Large intestine (tissue), 3 donors: ENCODE measurements around the gene ACVR1C. TPM values are rescaled to one million over a fixed set of nuclear protein-coding genes. Genes with fewer than 3 reads are reported as not detected.
"Not testable (repeated sequence)": the region's sequence is repeated elsewhere in the genome, so short reads cannot be mapped to it uniquely, and the experiment has no call there.

Experiments
- DNase-seq, 2 donors: peaks; one replicate each; pipeline versions ENCODE4 v3.0.0 to v3.0.0-alpha.2; 2013
- H3K27ac ChIP-seq: one replicate; pipeline ENCODE4 v1.5.1; 2013; ENCODE audit warnings: low read length
- H3K27me3 ChIP-seq: 2 replicates; pipeline ENCODE4 v1.6.1; 2013; ENCODE audit warnings: low read length; ENCODE audit not compliant: control insufficient read depth, insufficient read depth
- H3K36me3 ChIP-seq: 2 replicates; pipeline ENCODE4 v1.6.1; 2013; ENCODE audit warnings: low read length; ENCODE audit not compliant: control insufficient read depth, insufficient read depth
- H3K4me1 ChIP-seq: one replicate; pipeline ENCODE4 v1.6.1; 2013; ENCODE audit warnings: low read length; ENCODE audit not compliant: control insufficient read depth, insufficient read depth
- H3K4me3 ChIP-seq: one replicate; pipeline ENCODE4 v1.5.1; 2013; ENCODE audit warnings: low read length
- H3K9me3 ChIP-seq: one replicate; pipeline ENCODE4 v1.6.1; 2013; ENCODE audit warnings: mild to moderate bottlenecking, low read depth, low read length, moderate library complexity; ENCODE audit not compliant: control insufficient read depth
- WGBS: methylation state at CpG from one replicate; pipeline ENCODE4 v1.1.5; 2013; ENCODE audit warnings: low lambda C conversion rate; ENCODE audit not compliant: insufficient coverage; 5-methylcytosine and 5-hydroxymethylcytosine counted together
- polyA plus RNA-seq: library from polyadenylated mRNA; unstranded; fragments of 120-200 nt; gene quantifications from one replicate; pipeline ENCODE4 v1.2.1, GENCODE V29; 2013

The ACVR1C gene
- polyA plus RNA-seq, 1 donor, result 25.6 TPM

DNA sequence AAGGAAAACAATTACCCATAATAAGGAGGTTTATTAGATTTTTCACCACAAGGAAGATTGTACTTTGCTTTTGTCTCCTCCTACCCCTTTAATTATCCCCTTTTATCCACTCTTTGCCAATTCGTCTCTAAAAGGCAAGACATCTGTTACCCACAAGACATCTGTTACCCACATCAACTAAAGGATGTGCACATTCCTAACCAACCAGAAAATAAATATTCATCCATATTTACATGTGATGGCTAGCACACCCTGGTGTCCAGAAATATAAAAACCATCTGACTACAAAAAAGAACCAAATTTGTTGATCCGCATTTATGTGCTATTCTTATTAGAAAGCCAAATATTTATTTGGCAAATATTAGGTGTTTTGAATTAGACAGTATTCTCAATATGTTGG, 35.7 kb downstream of the ACVR1C start:
- no peaks in the 10 kb centered on the region for H3K27me3 ChIP-seq
- no peaks in the 10 kb centered on the region for H3K4me1 ChIP-seq
- H3K36me3 ChIP-seq, result no peaks in the 10 kb centered on the region
- no peak for DNase-seq
- no peaks in the 10 kb centered on the region for H3K9me3 ChIP-seq
- WGBS, result 100% methylated on average over 1 of the region's 2 CpGs
- H3K27ac ChIP-seq, result no peak overlapping the region
- no peak overlapping the region for H3K4me3 ChIP-seq

DNA sequence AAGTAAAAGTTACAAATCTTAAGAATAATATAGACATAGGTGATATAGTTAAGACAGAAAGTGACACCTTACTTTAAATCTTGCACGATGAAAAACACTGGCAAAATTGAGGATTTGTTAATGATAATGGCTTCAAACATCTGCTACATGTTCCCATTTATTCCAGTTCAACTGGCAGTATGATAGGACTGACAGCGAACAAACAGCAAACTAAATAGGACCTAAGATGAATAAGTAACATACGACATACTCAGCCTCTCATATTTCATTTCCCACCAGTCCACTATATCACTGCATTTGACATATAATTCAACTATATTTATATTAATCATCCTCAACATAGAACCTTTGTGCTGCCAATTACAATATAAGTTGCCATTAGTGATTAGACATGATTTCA, 36.3 kb downstream of the ACVR1C start:
- Histone ChIP-seq H3K36me3 (no peaks in the 10 kb centered on the region), H3K9me3 (no peaks in the 10 kb centered on the region), H3K4me3 (no peak overlapping the region), H3K27ac (no peak overlapping the region), H3K4me1 (no peaks in the 10 kb centered on the region), H3K27me3 (no peaks in the 10 kb centered on the region)
- 95% methylated on average over 2 of the region's 3 CpGs for WGBS
- DNase-seq, result no peak

- Histone ChIP-seq H3K36me3 (no peaks in the 10 kb centered on the region), H3K4me3 (no peak overlapping the region), H3K27me3 (no peaks in the 10 kb centered on the region), H3K9me3 (no peaks in the 10 kb centered on the region), H3K27ac (no peak overlapping the region), H3K4me1 (no peaks in the 10 kb centered on the region)
- whole genome bisulfite sequencing, result no CpG with 5 or more reads among the region's 1 CpG
- DNase-seq, result no peak
These were observed 41.1 kb downstream of the ACVR1C start for GRCh38 chr2:157587576-157587975.

DNA sequence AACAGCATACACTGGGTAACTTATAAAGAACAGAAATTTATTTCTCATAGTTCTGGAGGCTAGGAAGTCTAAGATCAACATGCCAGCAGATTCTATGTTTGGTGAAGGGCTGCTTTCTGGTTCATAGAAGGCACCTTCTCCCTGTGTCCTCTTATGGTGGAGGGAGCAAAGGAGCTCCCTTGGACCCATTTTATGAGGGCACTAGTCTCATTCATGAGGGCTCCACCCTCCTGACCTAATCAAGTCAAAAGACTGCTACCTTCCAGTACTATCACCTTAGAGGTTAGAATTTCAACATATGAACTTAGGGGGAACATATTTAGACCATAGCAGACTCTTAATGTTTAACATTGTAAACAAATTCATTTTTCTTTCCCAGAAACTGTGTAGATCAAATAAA, 54.5 kb downstream of the ACVR1C start:
- H3K27ac ChIP-seq, result no peak overlapping the region
- no peaks in the 10 kb centered on the region for H3K9me3 ChIP-seq
- DNase-seq, result no peak
- no peaks in the 10 kb centered on the region for H3K36me3 ChIP-seq
- no peaks in the 10 kb centered on the region for H3K27me3 ChIP-seq
- H3K4me1 ChIP-seq, result no peaks in the 10 kb centered on the region
- H3K4me3 ChIP-seq, result no peak overlapping the region

- H3K27ac ChIP-seq, result no peak overlapping the region
- WGBS, result 89% methylated on average over 1 of the region's 2 CpGs
- DNase-seq, result peak in 1 of 2 donors; percentile 37
These were observed 55.9 kb downstream of the ACVR1C start for GRCh38 chr2:157572725-157573124.

GRCh38 chr2:157566623-157567022, 62.0 kb downstream of the ACVR1C start:
- whole genome bisulfite sequencing, result no CpG with 5 or more reads among the region's 15 CpGs
- H3K4me1 ChIP-seq, DNase-seq, H3K27ac ChIP-seq, H3K9me3 ChIP-seq, H3K27me3 ChIP-seq, H3K36me3 ChIP-seq, H3K4me3 ChIP-seq: not testable (repeated sequence)

More at GRCh38 chr2:157572725-157573124, 55.9 kb downstream of the ACVR1C start:
- no peak overlapping the region for H3K4me3 ChIP-seq
- H3K4me1 ChIP-seq, result no peaks in the 10 kb centered on the region
- H3K9me3 ChIP-seq, result no peaks in the 10 kb centered on the region
- H3K36me3 ChIP-seq, result no peaks in the 10 kb centered on the region
- no peaks in the 10 kb centered on the region for H3K27me3 ChIP-seq

DNA sequence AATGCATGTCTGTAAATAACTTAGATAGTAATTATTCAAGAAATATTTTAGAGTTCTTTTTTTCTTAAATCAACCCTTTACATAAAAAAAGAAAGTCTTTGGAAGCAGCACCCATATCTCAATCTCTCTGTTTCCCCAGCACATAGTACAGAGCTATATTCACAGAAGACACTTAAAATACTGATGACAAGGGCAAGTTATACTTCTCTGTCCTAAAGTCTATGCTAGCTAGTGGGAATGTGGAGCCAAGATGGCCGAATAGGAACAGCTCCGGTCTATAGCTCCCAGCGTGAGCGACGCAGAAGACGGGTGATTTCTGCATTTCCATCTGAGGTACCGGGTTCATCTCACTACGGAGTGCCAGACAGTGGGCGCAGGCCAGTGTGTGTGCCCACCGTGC, 62.6 kb downstream of the ACVR1C start:
- H3K27ac ChIP-seq, H3K4me3 ChIP-seq, H3K9me3 ChIP-seq, H3K27me3 ChIP-seq, DNase-seq, H3K4me1 ChIP-seq, H3K36me3 ChIP-seq: not testable (repeated sequence)
- WGBS, result no CpG with 5 or more reads among the region's 10 CpGs

GRCh38 chr2:157565550-157565949, 63.1 kb downstream of the ACVR1C start:
- no peaks in the 10 kb centered on the region for H3K27me3 ChIP-seq
- no peaks in the 10 kb centered on the region for H3K36me3 ChIP-seq
- no peaks in the 10 kb centered on the region for H3K9me3 ChIP-seq
- no peak overlapping the region for H3K4me3 ChIP-seq
- no peaks in the 10 kb centered on the region for H3K4me1 ChIP-seq
- 94% methylated on average over 2 of the region's 5 CpGs for WGBS
- DNase-seq, result no peak
- no peak overlapping the region for H3K27ac ChIP-seq

DNA sequence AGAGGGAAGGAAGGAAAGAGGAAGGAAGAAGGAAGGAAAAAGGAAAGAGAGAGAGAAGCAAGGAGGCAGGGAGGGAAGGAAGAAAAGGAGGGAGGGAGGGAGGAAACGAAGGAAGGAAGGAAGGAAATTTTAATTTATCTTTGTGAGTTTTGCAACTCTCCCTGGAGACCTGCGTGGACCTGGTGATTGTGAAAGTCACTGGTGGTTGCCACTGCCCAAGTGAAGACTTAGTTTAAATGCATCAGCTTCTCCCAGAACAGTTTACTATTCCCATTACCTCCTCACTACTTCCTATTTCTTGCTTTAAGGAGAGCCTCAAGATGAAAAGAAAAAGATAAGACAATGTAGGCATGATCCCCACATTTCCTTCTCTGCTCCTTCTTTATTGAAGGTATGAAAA, 68.8 kb downstream of the ACVR1C start:
- Histone ChIP-seq H3K9me3 (no peaks in the 10 kb centered on the region), H3K27ac (peak overlapping the region; percentile 2), H3K36me3 (no peaks in the 10 kb centered on the region), H3K4me1 (peaks cover 18% of the 10 kb centered on the region), H3K27me3 (no peaks in the 10 kb centered on the region), H3K4me3 (no peak overlapping the region)
- 77% methylated on average over 2 of the region's 2 CpGs for WGBS
- DNase-seq, result peak in 1 of 2 donors; percentile 14

DNA sequence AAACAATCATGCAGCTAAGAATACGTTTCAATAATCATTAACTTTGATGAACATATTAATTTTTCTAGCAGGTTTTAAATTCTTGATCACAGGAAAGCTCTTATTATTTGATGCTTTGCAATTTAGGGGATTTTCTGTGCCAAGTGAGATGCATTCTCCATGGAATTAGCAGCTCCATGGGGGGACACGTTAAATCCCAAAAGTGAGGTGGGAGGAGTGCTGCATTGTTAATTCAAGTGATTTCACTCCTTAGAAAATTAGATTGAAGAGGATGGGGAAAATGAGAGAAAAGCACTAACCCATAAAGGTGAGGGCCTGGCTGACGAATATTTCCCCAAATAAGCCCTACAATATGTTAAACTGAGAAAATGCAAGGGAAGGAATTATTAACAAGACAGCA, 69.2 kb downstream of the ACVR1C start:
- no peak for DNase-seq
- H3K27me3 ChIP-seq, result no peaks in the 10 kb centered on the region
- peaks cover 18% of the 10 kb centered on the region for H3K4me1 ChIP-seq
- no peak overlapping the region for H3K4me3 ChIP-seq
- 60% methylated on average over 2 of the region's 3 CpGs for whole genome bisulfite sequencing
- H3K27ac ChIP-seq, result peak overlapping the region; percentile 2
- no peaks in the 10 kb centered on the region for H3K36me3 ChIP-seq
- no peaks in the 10 kb centered on the region for H3K9me3 ChIP-seq

DNA sequence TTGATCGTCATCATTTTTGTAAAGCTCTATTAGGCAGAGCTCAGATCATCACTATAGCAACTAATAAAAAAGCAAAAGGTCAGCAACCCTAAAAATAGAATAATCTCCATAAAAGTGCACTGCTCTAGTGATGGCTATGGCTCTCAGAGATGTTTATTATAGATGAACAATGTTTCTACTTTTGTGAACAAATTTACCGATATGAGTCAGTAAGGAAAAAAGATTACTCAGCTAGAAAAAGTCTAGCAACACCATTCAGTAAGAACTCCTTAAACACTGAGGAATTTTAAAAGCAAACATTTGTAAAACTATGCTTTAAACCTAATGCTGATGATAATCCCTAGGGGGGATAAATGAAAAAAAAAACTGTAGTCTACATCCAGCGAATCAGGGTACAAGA, 69.6 kb downstream of the ACVR1C start:
- H3K4me3 ChIP-seq, result no peak overlapping the region
- no peaks in the 10 kb centered on the region for H3K36me3 ChIP-seq
- H3K27me3 ChIP-seq, result no peaks in the 10 kb centered on the region
- H3K4me1 ChIP-seq, result peaks cover 18% of the 10 kb centered on the region
- no peak for DNase-seq
- no peaks in the 10 kb centered on the region for H3K9me3 ChIP-seq
- 32% methylated on average over 2 of the region's 3 CpGs for WGBS
- H3K27ac ChIP-seq, result peak overlapping the region; percentile 2
